ENCODE results near the gene TC2N. TPM values are rescaled to one million over a fixed set of nuclear protein-coding genes. Genes with fewer than 3 reads are reported as not detected.

The TC2N gene
- total RNA-seq, 1 donor from 2014 or later = 1.2 TPM

- H3K9me3 ChIP-seq (ENCODE audit: insufficient read depth, low read depth, low read length) = no peaks in the 10 kb centered on the region
- H3K27me3 Mint-ChIP-seq (ENCODE audit: low read depth, unreplicated experiment) = peaks cover 30% of the 10 kb centered on the region
These were observed 27.6 kb downstream of the TC2N start for GRCh38 chr14:91839749-91840148.

GRCh38 chr14:91837076-91837475 is 30.3 kb downstream of the TC2N start:
- no peaks in the 10 kb centered on the region for H3K9me3 ChIP-seq (ENCODE audit: insufficient read depth, low read depth, low read length)
- peaks cover 29% of the 10 kb centered on the region for H3K27me3 Mint-ChIP-seq (ENCODE audit: low read depth, unreplicated experiment)
- H3K4me3 Mint-ChIP-seq (ENCODE audit: unreplicated experiment) = peak overlapping the region; percentile 83
- no peaks in the 10 kb centered on the region for H3K36me3 Mint-ChIP-seq (ENCODE audit: low read depth, unreplicated experiment)
- no peaks in the 10 kb centered on the region for H3K4me1 Mint-ChIP-seq (ENCODE audit: low read depth, unreplicated experiment)
- H3K9ac ChIP-seq (ENCODE audit: low read length) = no peak overlapping the region
- no peaks in the 10 kb centered on the region for H3K4me1 ChIP-seq (ENCODE audit: insufficient read depth, low read length)
- TF ChIP-seq CTCF (IDR thresholded peaks at IDR 0.05; ENCODE audit: insufficient read depth, low read depth, low read length) = no peak
- TF ChIP-seq EZH2 (IDR thresholded peaks at IDR 0.05; ENCODE audit: insufficient read depth, low read length) = no peak
- peak overlapping the region; percentile 65 for H3K4me2 ChIP-seq (ENCODE audit: low read length)
- H4K20me1 ChIP-seq (ENCODE audit: insufficient read depth, low read length) = no peaks in the 10 kb centered on the region
- FAIRE-seq (no peak), DNase-seq (ENCODE audit: low read depth) (no peak)
- no peaks in the 10 kb centered on the region for H3K9me3 Mint-ChIP-seq (ENCODE audit: unreplicated experiment)
- no peak overlapping the region for H2AFZ ChIP-seq (ENCODE audit: low read depth, low read length)
- H3K27me3 ChIP-seq (ENCODE audit: insufficient read depth, low read length) = peaks cover 53% of the 10 kb centered on the region
- H3K36me3 ChIP-seq (ENCODE audit: insufficient read depth, low read length) = no peaks in the 10 kb centered on the region
- H3K79me2 ChIP-seq (ENCODE audit: insufficient read depth, low read length) = no peaks in the 10 kb centered on the region
- no peak overlapping the region for H3K27ac Mint-ChIP-seq (ENCODE audit: unreplicated experiment)
- no peak overlapping the region for H3K27ac ChIP-seq (ENCODE audit: low read depth, low read length)
- H3K4me3 ChIP-seq (ENCODE audit: insufficient read depth, low read depth, low read length) = no peak overlapping the region

More at GRCh38 chr14:91839749-91840148, 27.6 kb downstream of the TC2N start:
- Histone ChIP-seq H2AFZ (ENCODE audit: low read depth, low read length) (no peak overlapping the region), H3K9ac (ENCODE audit: low read length) (no peak overlapping the region), H3K4me2 (ENCODE audit: low read length) (no peak overlapping the region), H3K4me1 (ENCODE audit: insufficient read depth, low read length) (no peaks in the 10 kb centered on the region), H3K27ac (ENCODE audit: low read depth, low read length) (no peak overlapping the region), H3K4me3 (ENCODE audit: insufficient read depth, low read depth, low read length) (no peak overlapping the region), H3K36me3 (ENCODE audit: insufficient read depth, low read length) (no peaks in the 10 kb centered on the region), H3K27me3 (ENCODE audit: insufficient read depth, low read length) (peaks cover 36% of the 10 kb centered on the region), H4K20me1 (ENCODE audit: insufficient read depth, low read length) (no peaks in the 10 kb centered on the region), H3K79me2 (ENCODE audit: insufficient read depth, low read length) (no peaks in the 10 kb centered on the region)
- TF ChIP-seq EZH2 (IDR thresholded peaks at IDR 0.05; ENCODE audit: insufficient read depth, low read length) (no peak), CTCF (IDR thresholded peaks at IDR 0.05; ENCODE audit: insufficient read depth, low read depth, low read length) (no peak)
- no peaks in the 10 kb centered on the region for H3K36me3 Mint-ChIP-seq (ENCODE audit: low read depth, unreplicated experiment)
- FAIRE-seq (no peak), DNase-seq (ENCODE audit: low read depth) (no peak)
- H3K4me1 Mint-ChIP-seq (ENCODE audit: low read depth, unreplicated experiment) = no peaks in the 10 kb centered on the region
- H3K9me3 Mint-ChIP-seq (ENCODE audit: unreplicated experiment) = no peaks in the 10 kb centered on the region
- no peak overlapping the region for H3K27ac Mint-ChIP-seq (ENCODE audit: unreplicated experiment)
- no peak overlapping the region for H3K4me3 Mint-ChIP-seq (ENCODE audit: unreplicated experiment)

- H3K27me3 ChIP-seq (ENCODE audit: insufficient read depth, low read length) = peaks cover 53% of the 10 kb centered on the region
- H3K79me2 ChIP-seq (ENCODE audit: insufficient read depth, low read length) = no peaks in the 10 kb centered on the region
- H3K4me2 ChIP-seq (ENCODE audit: low read length) = peak overlapping the region; percentile 65
- Mint-ChIP-seq H3K36me3 (ENCODE audit: low read depth, unreplicated experiment) (no peaks in the 10 kb centered on the region), H3K27ac (ENCODE audit: unreplicated experiment) (no peak overlapping the region), H3K9me3 (ENCODE audit: unreplicated experiment) (no peaks in the 10 kb centered on the region), H3K27me3 (ENCODE audit: low read depth, unreplicated experiment) (peaks cover 29% of the 10 kb centered on the region), H3K4me3 (ENCODE audit: unreplicated experiment) (peak overlapping the region; percentile 83), H3K4me1 (ENCODE audit: low read depth, unreplicated experiment) (no peaks in the 10 kb centered on the region)
- H3K27ac ChIP-seq (ENCODE audit: low read depth, low read length) = no peak overlapping the region
- TF ChIP-seq CTCF (IDR thresholded peaks at IDR 0.05; ENCODE audit: insufficient read depth, low read depth, low read length) (no peak), EZH2 (IDR thresholded peaks at IDR 0.05; ENCODE audit: insufficient read depth, low read length) (peak; percentile 95)
- H3K9ac ChIP-seq (ENCODE audit: low read length) = no peak overlapping the region
- H3K4me1 ChIP-seq (ENCODE audit: insufficient read depth, low read length) = no peaks in the 10 kb centered on the region
- FAIRE-seq (no peak), DNase-seq (ENCODE audit: low read depth) (no peak)
- no peaks in the 10 kb centered on the region for H4K20me1 ChIP-seq (ENCODE audit: insufficient read depth, low read length)
- H3K36me3 ChIP-seq (ENCODE audit: insufficient read depth, low read length) = no peaks in the 10 kb centered on the region
- no peak overlapping the region for H2AFZ ChIP-seq (ENCODE audit: low read depth, low read length)
- H3K4me3 ChIP-seq (ENCODE audit: insufficient read depth, low read depth, low read length) = no peak overlapping the region
- no peaks in the 10 kb centered on the region for H3K9me3 ChIP-seq (ENCODE audit: insufficient read depth, low read depth, low read length)
These were observed 31.2 kb downstream of the TC2N start for GRCh38 chr14:91835920-91836843.

Measured in astrocyte (in vitro differentiated cells and primary cell).